GM23338 (cell line): ENCODE measurements around the gene HPCA. TPM values are rescaled to one million over a fixed set of nuclear protein-coding genes. Genes with fewer than 3 reads are reported as not detected.

ENCODE experiments used
- ATAC-seq: fragments of 200-7000 bp; cut with Tn5 transposase; 3 replicates; pipeline ENCODE4 v1.9.1; 2020
- DNase-seq: peaks from one replicate; pipeline ENCODE4 v3.0.0-alpha.2; 2015; ENCODE audit warnings: low spot score
- H2AFZ ChIP-seq: fragments of 200-600 bp; sonication (generic); 2 replicates; pipeline ENCODE4 v1.8.0; 2016; ENCODE audit warnings: antibody characterized with exemption, mild to moderate bottlenecking, moderate library complexity
- H3F3A ChIP-seq: fragments of 200-600 bp; sonication (generic); replicated peaks from 2 replicates; pipeline ENCODE4 v1.8.0; 2017; ENCODE audit warnings: antibody characterized with exemption, mixed run types, low read depth
- H3K27ac ChIP-seq: fragments of 200-600 bp; sonication (generic); 2 replicates; pipeline ENCODE4 v1.6.1; 2016; ENCODE audit warnings: low read depth
- H3K27me3 ChIP-seq: fragments of 200-600 bp; sonication (generic); 2 replicates; pipeline ENCODE4 v1.8.0; 2016; ENCODE audit warnings: mild to moderate bottlenecking, mixed run types, moderate library complexity; ENCODE audit not compliant: insufficient read depth
- H3K36me3 ChIP-seq: fragments of 200-600 bp; sonication (generic); 2 replicates; pipeline ENCODE4 v1.8.0; 2016; ENCODE audit warnings: mild to moderate bottlenecking; ENCODE audit not compliant: insufficient read depth
- H3K4me1 ChIP-seq: fragments of 200-600 bp; sonication (generic); 2 replicates; pipeline ENCODE4 v1.8.0; 2016; ENCODE audit warnings: mild to moderate bottlenecking, moderate library complexity; ENCODE audit not compliant: insufficient read depth
- H3K4me2 ChIP-seq: fragments of 200-600 bp; sonication (generic); 2 replicates; pipeline ENCODE4 v1.7.1; 2017; ENCODE audit warnings: mixed run types
- H3K4me3 ChIP-seq: fragments of 200-600 bp; sonication (generic); 2 replicates; pipeline ENCODE4 v1.6.1; 2016; ENCODE audit warnings: mixed run types
- H3K79me2 ChIP-seq: fragments of 200-600 bp; sonication (generic); replicated peaks from 2 replicates; pipeline ENCODE4 v1.8.0; 2017; ENCODE audit warnings: mild to moderate bottlenecking; ENCODE audit not compliant: insufficient read depth
- H3K9me2 ChIP-seq: fragments of 200-600 bp; sonication (generic); 2 replicates; pipeline ENCODE4 v1.8.0; 2017; ENCODE audit not compliant: insufficient read depth
- H4K20me1 ChIP-seq: fragments of 200-600 bp; sonication (generic); replicated peaks from 2 replicates; pipeline ENCODE4 v1.8.0; 2017; ENCODE audit warnings: mild to moderate bottlenecking; ENCODE audit not compliant: insufficient read depth
- H3K27ac Mint-ChIP-seq: 2 replicates; pipeline ENCODE4 v1.8.0; 2020; ENCODE audit warnings: inconsistent platforms, mild to moderate bottlenecking, moderate library complexity, mixed read lengths
- H3K27me3 Mint-ChIP-seq: 3 replicates; pipeline ENCODE4 v1.8.0; 2022; ENCODE audit warnings: low read depth, mild to moderate bottlenecking, moderate library complexity, mixed read lengths, inconsistent platforms; ENCODE audit not compliant: insufficient read depth, poor library complexity
- H3K36me3 Mint-ChIP-seq: 3 replicates; pipeline ENCODE4 v1.8.0; 2021; ENCODE audit warnings: low read depth, mild to moderate bottlenecking, inconsistent platforms, moderate library complexity, mixed read lengths
- H3K4me1 Mint-ChIP-seq: 3 replicates; pipeline ENCODE4 v1.8.0; 2020; ENCODE audit warnings: mild to moderate bottlenecking, inconsistent platforms, mixed read lengths
- H3K4me3 Mint-ChIP-seq: 3 replicates; pipeline ENCODE4 v1.8.0; 2021; ENCODE audit warnings: moderate library complexity, mild to moderate bottlenecking, inconsistent platforms, mixed read lengths
- H3K9me3 Mint-ChIP-seq: 3 replicates; pipeline ENCODE4 v1.8.0; 2020; ENCODE audit warnings: moderate library complexity, mild to moderate bottlenecking, inconsistent platforms, mixed read lengths
- EZH2 ChIP-seq: fragments of 200-600 bp; sonication (generic); IDR thresholded peaks from one replicate; pipeline ENCODE4 v1.8.0; 2017; ENCODE audit warnings: antibody characterized with exemption, mild to moderate bottlenecking, low read depth; ENCODE audit not compliant: unreplicated experiment
- EZH2phosphoT487 ChIP-seq: fragments of 200-600 bp; sonication (generic); IDR thresholded peaks from one replicate; pipeline ENCODE4 v1.8.1; 2018; ENCODE audit warnings: antibody characterized with exemption; ENCODE audit not compliant: unreplicated experiment
- JUNB ChIP-seq: IDR thresholded peaks from one replicate; pipeline ENCODE4 v1.6.1; 2016; ENCODE audit warnings: antibody characterized with exemption; ENCODE audit not compliant: unreplicated experiment
- NANOG ChIP-seq: IDR thresholded peaks from 2 replicates; pipeline ENCODE4 v1.6.1; 2016; ENCODE audit warnings: antibody characterized with exemption, borderline replicate concordance
- POLR2AphosphoS5 ChIP-seq: IDR thresholded peaks from 2 replicates; pipeline ENCODE4 v1.6.1; 2016; ENCODE audit warnings: antibody characterized with exemption, low read depth
- STAT1 ChIP-seq: IDR thresholded peaks from one replicate; pipeline ENCODE4 v1.6.1; 2016; ENCODE audit warnings: antibody characterized with exemption; ENCODE audit not compliant: unreplicated experiment
- ZNF331 ChIP-seq: fragments of 250-450 bp; sonication (Bioruptor Pico); IDR thresholded peaks from 2 replicates; pipeline ENCODE4 v1.5.0; 2020; ENCODE audit warnings: low read depth, mild to moderate bottlenecking, moderate library complexity
- polyA plus RNA-seq: library from polyadenylated mRNA; unstranded; fragments of >200 nt; fragmentation: Nextera tagmentation; extraction: Ambion mirVana; gene quantifications from 2 replicates; pipeline ENCODE4 v1.2.1, GENCODE V29; 2016
- total RNA-seq: library from RNA; depleted of rRNA; stranded (reverse); fragments of >200 nt; shearing (Covaris generic); gene quantifications from 2 replicates; pipeline ENCODE4 v1.2.3, GENCODE V29; 2014
- TF ChIP-seq, protein P1 (sequence below): IDR thresholded peaks from 2 replicates; pipeline ENCODE4 v1.6.1; 2016; ENCODE audit warnings: antibody characterized with exemption
- TF ChIP-seq, protein P2 (sequence below): fragments of 250-450 bp; sonication (Bioruptor Pico); IDR thresholded peaks from 2 replicates; pipeline ENCODE4 v1.5.0; 2020; ENCODE audit warnings: mild to moderate bottlenecking, moderate library complexity
- TF ChIP-seq, protein P3 (sequence below), 2 experiments: fragments of 200-600 bp in 1 of 2; sonication (generic) in 1 of 2; conservative IDR thresholded peaks; 2 replicates each; pipeline versions ENCODE4 v1.5.1 to v1.6.1; 2016 to 2017; ENCODE audit warnings: antibody characterized with exemption in 2 of 2, low read depth in 2 of 2, mild to moderate bottlenecking in 2 of 2, moderate library complexity in 1 of 2

The HPCA gene
- total and polyA plus RNA-seq, 2 experiments from 2014 or later: 0.35 to 0.82 TPM

DNA sequence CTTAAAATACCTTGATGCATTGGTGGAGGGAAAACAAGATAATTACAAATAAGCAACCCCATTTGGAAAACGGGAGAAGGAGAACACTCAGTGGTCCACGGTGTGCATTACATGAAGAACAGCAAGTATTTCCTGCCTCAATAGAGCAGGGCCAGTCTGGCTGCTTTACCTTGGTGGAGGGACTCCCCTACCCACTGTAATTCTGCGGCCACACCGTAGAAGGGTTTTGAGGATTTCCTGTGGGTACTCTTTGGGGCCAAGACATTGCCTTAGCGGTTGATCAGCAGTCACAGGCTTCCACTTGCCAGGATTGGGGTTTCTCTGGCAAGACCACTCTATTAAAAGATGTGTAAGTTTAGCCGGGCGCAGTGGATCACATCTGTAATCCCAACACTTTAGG, 31.2 kb downstream of the HPCA start:
- no peak overlapping the region for H3K27ac Mint-ChIP-seq
- Histone ChIP-seq H3K27ac (no peak overlapping the region), H3K36me3 (no peaks in the 10 kb centered on the region), H3K79me2 (no peaks in the 10 kb centered on the region), H4K20me1 (no peaks in the 10 kb centered on the region), H3K4me2 (no peak overlapping the region), H3K4me3 (no peak overlapping the region), H3K27me3 (peaks cover 6% of the 10 kb centered on the region), H3K4me1 (no peaks in the 10 kb centered on the region), H2AFZ (no peak overlapping the region), H3F3A (no peaks in the 10 kb centered on the region), H3K9me2 (no peaks in the 10 kb centered on the region)
- TF ChIP-seq NANOG: no peak
- TF ChIP-seq EZH2phosphoT487: no peak
- TF ChIP-seq, protein P1, sequence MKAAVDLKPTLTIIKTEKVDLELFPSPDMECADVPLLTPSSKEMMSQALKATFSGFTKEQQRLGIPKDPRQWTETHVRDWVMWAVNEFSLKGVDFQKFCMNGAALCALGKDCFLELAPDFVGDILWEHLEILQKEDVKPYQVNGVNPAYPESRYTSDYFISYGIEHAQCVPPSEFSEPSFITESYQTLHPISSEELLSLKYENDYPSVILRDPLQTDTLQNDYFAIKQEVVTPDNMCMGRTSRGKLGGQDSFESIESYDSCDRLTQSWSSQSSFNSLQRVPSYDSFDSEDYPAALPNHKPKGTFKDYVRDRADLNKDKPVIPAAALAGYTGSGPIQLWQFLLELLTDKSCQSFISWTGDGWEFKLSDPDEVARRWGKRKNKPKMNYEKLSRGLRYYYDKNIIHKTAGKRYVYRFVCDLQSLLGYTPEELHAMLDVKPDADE: no peak
- TF ChIP-seq ZNF331 (CRISPR knock-in tag): no peak
- TF ChIP-seq EZH2: no peak
- TF ChIP-seq, protein P2, sequence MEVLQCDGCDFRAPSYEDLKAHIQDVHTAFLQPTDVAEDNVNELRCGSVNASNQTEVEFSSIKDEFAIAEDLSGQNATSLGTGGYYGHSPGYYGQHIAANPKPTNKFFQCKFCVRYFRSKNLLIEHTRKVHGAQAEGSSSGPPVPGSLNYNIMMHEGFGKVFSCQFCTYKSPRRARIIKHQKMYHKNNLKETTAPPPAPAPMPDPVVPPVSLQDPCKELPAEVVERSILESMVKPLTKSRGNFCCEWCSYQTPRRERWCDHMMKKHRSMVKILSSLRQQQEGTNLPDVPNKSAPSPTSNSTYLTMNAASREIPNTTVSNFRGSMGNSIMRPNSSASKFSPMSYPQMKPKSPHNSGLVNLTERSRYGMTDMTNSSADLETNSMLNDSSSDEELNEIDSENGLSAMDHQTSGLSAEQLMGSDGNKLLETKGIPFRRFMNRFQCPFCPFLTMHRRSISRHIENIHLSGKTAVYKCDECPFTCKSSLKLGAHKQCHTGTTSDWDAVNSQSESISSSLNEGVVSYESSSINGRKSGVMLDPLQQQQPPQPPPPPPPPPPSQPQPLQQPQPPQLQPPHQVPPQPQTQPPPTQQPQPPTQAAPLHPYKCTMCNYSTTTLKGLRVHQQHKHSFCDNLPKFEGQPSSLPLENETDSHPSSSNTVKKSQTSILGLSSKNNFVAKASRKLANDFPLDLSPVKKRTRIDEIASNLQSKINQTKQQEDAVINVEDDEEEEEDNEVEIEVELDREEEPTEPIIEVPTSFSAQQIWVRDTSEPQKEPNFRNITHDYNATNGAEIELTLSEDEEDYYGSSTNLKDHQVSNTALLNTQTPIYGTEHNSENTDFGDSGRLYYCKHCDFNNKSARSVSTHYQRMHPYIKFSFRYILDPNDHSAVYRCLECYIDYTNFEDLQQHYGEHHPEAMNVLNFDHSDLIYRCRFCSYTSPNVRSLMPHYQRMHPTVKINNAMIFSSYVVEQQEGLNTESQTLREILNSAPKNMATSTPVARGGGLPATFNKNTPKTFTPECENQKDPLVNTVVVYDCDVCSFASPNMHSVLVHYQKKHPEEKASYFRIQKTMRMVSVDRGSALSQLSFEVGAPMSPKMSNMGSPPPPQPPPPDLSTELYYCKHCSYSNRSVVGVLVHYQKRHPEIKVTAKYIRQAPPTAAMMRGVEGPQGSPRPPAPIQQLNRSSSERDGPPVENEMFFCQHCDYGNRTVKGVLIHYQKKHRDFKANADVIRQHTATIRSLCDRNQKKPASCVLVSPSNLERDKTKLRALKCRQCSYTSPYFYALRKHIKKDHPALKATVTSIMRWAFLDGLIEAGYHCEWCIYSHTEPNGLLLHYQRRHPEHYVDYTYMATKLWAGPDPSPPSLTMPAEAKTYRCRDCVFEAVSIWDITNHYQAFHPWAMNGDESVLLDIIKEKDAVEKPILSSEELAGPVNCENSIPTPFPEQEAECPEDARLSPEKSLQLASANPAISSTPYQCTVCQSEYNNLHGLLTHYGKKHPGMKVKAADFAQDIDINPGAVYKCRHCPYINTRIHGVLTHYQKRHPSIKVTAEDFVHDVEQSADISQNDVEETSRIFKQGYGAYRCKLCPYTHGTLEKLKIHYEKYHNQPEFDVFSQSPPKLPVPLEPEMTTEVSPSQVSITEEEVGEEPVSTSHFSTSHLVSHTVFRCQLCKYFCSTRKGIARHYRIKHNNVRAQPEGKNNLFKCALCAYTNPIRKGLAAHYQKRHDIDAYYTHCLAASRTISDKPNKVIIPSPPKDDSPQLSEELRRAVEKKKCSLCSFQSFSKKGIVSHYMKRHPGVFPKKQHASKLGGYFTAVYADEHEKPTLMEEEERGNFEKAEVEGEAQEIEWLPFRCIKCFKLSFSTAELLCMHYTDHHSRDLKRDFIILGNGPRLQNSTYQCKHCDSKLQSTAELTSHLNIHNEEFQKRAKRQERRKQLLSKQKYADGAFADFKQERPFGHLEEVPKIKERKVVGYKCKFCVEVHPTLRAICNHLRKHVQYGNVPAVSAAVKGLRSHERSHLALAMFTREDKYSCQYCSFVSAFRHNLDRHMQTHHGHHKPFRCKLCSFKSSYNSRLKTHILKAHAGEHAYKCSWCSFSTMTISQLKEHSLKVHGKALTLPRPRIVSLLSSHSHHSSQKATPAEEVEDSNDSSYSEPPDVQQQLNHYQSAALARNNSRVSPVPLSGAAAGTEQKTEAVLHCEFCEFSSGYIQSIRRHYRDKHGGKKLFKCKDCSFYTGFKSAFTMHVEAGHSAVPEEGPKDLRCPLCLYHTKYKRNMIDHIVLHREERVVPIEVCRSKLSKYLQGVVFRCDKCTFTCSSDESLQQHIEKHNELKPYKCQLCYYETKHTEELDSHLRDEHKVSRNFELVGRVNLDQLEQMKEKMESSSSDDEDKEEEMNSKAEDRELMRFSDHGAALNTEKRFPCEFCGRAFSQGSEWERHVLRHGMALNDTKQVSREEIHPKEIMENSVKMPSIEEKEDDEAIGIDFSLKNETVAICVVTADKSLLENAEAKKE (CRISPR knock-in tag): no peak
- TF ChIP-seq, protein P3, sequence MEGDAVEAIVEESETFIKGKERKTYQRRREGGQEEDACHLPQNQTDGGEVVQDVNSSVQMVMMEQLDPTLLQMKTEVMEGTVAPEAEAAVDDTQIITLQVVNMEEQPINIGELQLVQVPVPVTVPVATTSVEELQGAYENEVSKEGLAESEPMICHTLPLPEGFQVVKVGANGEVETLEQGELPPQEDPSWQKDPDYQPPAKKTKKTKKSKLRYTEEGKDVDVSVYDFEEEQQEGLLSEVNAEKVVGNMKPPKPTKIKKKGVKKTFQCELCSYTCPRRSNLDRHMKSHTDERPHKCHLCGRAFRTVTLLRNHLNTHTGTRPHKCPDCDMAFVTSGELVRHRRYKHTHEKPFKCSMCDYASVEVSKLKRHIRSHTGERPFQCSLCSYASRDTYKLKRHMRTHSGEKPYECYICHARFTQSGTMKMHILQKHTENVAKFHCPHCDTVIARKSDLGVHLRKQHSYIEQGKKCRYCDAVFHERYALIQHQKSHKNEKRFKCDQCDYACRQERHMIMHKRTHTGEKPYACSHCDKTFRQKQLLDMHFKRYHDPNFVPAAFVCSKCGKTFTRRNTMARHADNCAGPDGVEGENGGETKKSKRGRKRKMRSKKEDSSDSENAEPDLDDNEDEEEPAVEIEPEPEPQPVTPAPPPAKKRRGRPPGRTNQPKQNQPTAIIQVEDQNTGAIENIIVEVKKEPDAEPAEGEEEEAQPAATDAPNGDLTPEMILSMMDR (conservative IDR thresholded peaks at IDR 0.05; ENCODE audit: low read depth in 2 of 2): no peak
- TF ChIP-seq STAT1: no peak
- no peak for TF ChIP-seq POLR2AphosphoS5
- TF ChIP-seq JUNB: no peak
- no peaks in the 10 kb centered on the region for H3K4me1 Mint-ChIP-seq
- H3K9me3 Mint-ChIP-seq: no peaks in the 10 kb centered on the region
- no peaks in the 10 kb centered on the region for H3K36me3 Mint-ChIP-seq
- DNase-seq: no peak
- no peak overlapping the region for H3K4me3 Mint-ChIP-seq
- H3K27me3 Mint-ChIP-seq: peaks cover 7% of the 10 kb centered on the region
- ATAC-seq: no peak
